C4-2B (cell line): ENCODE data around the gene SYCE1.

Source experiments
- CTCF ChIP-seq: fragments of 450-650 bp; conservative IDR thresholded peaks from 2 replicates; pipeline ENCODE4 v1.5.1; 2017; ENCODE audit warnings: mild to moderate bottlenecking
- ZFX ChIP-seq: fragments of 450-650 bp; IDR thresholded peaks from 2 replicates; pipeline ENCODE4 v1.6.1; 2017

GRCh38 chr10:133525444-133525843 is 39.9 kb downstream of the SYCE1 start:
- TF ChIP-seq CTCF (no peak), ZFX (no peak)
